Activated CD8-positive, alpha-beta memory T cell treated with anti-CD3 and anti-CD28 coated beads, Interleukin-2, amount 50 U/mL, for 48 hours (primary cell): ENCODE results near the gene AK9.
"Not testable (repeated sequence)": the region's sequence is repeated elsewhere in the genome, so short reads cannot be mapped to it uniquely, and the experiment has no call there.

Experiments
- DNase-seq: peaks from one replicate; pipeline ENCODE4 v3.0.0-alpha.2; 2020

AK9 gene

DNA sequence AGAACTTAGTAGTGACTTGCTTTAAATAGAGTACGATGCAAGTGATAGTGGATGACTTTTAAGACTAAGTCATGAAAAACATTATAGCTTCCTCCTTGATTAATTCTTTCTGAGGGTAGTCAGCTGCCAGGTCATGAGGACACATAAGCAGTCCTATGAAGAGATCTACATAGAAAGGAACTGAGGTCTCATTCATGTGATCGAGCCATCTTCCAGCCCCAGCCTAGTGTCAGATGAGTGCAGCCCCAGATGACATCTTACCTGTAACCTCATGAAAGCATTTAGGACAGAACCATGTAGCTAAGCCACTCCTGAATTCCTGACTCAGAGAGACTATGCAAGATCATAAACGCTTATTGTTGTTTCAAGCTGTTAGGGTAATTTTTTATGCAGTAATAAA lies 67.7 kb downstream of the AK9 start:
- no peak for DNase-seq

DNA sequence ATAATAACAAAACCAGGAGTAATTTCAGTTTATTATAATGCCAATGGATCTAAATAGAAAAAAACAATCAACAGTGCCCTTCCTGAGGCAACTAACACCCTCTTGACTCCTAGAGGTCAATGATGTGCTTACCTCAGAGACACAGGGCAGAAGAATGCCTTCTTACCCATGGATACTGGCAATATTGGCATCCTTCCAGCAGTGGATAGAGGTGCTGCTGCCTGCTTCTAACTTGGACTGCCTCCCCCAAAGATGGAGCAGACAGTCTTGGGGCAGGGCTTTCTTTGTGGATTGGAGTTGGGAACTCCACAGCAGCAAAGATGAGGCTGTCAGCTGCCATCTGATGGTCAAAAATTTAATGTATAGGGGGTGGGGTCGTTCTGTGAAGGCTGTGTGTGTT lies 78.7 kb downstream of the AK9 start:
- DNase-seq: no peak

DNA sequence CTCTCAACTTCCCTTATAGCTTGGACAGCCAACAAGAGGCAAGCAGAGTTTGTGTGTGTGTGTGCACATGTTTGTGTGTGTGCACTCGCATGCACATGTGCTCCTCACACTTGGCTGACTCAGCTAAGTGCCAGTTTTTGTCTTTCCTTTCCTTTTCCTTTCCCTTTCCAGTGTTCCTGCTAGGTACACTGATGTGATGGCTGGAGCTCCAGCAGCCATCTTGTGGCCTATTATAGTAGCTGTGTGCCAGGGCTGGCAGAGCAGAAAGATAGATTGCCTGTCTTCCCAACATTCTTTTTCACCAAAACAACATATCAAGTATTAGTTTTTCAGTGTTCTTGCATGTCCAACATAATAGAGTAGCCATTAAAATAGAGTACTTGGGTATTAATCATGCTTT lies 79.5 kb downstream of the AK9 start:
- no peak for DNase-seq

DNA sequence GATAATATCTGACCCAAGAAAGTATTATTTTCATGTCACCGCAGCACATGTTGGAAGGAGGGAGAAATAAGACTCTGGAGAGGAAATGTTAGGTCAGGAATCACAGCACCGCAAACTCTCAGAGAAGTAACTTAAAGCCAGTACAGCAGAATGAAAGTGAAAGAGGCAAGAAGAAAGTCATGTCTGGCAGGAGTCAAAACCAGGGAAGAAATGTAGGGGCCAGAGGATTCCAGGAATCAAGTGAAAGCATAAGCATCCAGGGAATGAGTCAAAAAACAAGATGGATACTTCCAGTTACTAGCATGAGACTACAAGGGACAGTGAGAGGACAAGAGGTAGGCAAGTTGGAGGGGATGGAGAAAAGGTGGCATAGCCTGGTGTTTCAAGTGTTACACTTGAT lies 80.4 kb downstream of the AK9 start:
- no peak for DNase-seq

DNA sequence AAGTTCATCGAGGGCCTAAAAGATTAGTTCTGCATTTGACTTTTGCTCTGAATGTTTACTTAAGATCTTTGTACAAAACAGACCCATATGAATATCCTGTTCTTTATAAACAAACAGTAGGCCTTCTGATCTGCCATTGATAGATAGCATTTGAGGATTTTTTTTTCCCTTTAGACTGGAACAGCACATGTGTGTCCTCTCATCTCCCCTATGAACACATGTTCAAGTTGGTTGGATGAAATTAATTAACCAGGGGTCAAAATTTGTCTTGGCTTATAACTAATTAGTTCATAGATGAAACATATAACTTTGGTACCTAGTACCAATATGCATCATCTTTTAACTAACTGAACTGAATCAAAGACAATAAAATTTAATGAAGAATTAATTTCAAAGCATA lies 81.3 kb downstream of the AK9 start:
- DNase-seq: no peak

DNA sequence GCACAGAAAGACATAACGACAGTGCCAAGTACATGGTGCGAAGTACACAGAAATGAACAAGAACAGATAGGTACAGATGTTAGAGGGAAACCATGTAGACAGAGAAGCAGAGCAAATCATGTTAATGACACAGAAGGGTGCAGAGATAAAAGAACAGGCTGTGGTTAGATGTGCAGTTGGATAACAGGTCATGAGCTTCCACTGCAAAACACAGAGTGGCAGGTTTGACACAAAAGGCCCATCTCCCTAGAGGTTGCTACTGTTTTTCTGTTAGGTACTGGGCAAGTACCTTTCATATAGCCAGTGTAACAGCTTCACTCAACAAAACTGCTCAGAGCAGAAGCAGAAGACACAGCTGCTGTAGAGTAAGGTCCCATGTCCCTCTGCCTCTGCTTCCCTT lies 84.6 kb downstream of the AK9 start:
- DNase-seq: no peak

DNA sequence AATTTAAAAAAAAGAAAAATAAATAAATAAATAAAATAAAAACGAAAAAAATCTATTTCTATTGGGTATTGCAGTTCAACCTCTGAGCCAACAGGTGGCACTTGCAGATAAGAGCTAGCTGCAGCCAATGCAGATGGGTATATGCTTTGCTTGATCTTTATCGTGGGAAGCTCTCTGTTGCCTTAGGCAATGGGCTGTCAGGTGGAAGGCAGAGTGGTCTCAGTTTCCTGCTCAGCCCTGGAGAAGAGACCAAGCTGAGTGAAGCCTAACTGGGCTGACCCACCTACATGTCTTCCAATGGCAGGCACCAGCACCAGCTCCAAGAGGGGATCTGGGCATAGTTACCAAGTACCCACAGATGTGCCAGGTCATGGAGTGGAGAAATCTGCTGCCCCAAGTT lies 95.0 kb downstream of the AK9 start:
- DNase-seq: no peak

DNA sequence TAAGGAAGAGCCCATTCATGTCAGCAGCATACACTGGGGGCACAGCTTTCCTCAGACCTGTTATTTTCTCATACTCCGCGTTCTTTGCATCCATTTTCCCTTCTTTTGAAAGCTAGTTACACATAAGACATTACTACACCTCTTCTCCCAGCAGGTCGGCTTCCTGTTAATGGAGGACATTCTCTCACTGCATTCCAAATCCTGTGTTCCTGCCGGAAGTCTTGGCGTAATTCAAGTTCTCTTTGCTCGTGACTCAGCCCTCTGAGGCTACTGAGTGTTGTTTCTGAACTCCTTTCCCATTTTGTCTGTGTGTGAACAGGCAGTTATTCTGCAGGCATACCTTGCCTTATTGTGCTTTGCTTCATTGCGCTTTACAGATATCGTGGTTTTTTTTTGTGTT lies 110.5 kb downstream of the AK9 start:
- DNase-seq: no peak

DNA sequence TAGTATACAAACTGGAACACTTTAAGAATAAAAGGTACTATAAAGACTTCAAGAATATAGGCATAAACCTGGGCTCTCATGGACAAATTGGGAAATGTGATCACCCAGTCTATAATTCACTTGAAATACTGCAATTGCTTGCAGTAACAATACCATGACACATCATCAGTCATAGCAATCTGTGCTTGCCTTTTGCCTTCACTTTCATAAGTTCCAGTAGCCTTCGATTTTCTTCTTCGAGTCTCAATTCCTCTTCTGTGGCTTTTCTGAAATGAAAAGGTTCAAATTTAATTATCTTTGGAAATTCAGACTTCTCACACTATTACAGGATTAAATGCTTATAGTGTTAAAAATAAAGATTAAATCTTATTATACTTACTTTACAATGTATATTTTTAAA lies 111.6 kb downstream of the AK9 start:
- no peak for DNase-seq

DNA sequence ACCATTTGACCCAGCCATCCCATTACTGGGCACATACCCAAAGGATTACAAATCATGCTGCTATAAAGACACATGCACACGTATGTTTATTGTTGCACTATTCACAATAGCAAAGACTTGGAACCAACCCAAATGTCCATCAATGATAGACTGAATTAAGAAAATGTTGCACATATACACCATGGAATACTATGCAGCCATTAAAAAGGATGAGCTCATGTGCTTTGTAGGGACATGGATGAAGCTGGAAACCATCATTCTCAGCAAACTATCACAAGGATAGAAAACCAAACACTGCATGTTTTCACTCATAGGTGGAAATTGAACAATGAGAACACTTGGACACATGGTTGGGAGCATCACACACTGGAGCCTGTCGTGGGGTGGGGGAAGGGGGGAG lies 121.1 kb downstream of the AK9 start:
- not testable (repeated sequence) for DNase-seq

DNA sequence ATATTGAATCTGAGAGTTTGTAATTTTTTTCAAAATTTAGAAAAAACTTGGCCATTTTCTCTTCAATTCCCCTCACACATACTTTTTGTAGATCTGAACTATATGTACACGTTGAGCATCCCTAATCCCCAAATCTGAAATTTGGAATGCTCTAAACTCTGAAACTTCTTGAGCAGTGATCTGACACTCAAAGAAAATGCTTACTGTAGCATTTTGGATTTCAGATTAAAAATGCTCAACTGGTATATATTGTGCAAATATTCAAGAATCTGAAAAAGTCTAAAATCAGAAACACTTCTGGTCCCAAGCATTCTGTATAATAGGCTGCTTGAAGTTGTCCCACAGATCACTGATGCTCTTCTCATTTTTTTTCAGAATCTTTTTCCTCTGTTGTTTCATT lies 129.2 kb downstream of the AK9 start:
- DNase-seq: no peak

DNA sequence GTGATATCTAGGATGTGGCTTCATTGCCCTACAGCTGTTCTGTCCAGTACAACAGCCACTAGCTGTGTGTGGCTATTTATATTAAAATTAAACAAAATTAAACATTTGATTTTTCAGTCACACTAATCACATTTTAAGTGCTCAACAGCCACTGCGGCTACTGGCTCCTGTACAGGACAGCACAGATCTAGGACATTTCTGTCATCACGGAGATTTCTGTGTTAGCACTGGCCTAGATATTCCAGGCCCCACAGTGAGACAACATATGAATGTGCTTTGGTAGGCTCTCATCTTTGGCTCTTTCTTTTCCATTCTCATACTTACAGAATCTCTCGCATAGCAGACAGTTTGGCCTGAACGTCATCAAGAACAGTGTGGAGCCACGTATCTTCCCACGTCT lies 159.6 kb downstream of the AK9 start:
- DNase-seq: no peak

DNA sequence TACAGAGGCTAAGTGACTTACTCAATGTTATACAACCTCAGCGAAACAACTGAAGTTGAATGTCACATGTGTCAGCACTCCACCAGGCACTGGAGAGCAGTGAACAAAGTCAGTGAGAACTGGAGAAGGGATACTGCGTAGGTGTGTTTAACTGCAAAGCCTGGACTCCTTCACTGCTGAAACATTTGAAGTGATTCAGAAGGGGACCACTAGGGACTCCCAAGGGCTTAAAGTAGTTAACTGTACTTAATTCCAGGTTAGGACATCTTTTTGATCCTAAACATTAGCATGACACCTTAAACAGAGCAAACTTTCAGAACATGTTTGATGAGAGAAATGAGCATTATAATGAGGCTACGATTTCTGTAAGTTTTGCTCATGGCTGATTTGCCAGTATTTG lies 163.0 kb downstream of the AK9 start:
- DNase-seq: no peak

DNA sequence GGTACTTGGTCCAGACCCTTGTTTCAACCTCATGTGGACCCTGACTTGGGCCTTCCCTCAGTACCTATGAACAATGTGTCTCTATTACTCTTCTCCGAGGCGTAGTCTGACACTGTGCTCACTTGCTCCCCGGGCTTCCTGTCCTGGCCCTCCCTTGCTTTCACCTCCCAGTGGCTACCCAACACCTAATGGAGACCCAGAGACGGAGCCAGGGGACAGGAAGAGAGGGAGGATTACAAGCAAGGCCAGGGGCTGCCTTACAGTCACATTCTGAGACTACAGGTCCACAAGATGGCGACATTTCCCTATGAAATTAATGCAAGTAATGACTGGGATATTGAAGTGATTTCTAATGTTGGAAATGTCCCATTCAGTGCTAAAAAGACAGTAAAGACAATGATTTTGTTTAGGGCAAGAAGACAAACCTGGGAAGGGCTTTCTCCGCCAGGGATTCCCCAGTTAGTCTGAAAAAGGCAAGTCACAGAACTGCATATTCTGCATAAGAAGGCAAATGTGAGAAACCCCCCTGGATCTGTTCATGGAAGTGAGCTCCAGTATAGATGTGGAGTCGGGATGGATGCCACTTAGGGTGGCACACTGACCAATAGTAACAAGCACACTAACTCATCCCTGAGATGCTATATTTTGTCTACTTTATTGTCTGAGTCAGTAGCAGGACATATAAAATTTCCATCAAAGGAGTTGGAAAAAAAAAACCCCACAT lies 163.9 kb downstream of the AK9 start:
- peak; percentile 62 for DNase-seq

DNA sequence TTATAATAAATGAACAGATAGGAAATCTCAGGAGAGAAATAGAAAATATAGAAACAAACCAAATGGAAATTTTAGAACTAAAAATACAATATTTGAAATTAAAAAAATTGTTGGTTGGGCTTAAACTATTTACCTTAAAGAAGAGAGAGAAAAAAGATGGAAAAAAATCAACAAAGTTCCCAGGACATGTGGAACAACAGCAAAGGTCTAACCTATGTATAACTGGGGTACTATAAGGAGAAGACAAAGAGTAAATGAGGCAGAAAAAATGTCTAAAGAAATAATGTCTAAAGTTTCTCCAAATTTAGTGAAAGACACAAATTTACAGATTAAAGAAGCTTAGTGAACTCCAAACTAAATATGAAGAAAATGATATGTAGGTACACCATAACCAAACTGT lies 166.9 kb downstream of the AK9 start:
- no peak for DNase-seq

DNA sequence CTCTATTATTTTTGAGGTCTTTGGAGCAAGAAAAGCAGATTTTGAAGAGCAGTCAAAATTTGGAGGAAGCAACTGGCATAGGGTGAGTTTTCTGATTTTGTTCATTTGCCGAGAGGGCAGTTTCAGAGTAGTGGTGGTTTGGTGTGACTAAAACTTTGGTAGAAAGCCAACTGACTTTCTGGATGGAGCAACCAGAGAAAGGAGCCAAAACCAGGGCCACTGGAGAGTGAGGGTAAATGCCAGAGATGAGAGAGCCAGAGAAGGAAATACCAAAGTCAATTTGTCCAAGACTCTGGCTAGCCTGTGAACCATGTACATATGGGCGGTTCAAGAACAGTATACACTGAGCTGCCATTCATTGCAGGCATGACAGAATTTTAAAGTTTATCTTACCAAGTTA lies 167.5 kb downstream of the AK9 start:
- DNase-seq: no peak

DNA sequence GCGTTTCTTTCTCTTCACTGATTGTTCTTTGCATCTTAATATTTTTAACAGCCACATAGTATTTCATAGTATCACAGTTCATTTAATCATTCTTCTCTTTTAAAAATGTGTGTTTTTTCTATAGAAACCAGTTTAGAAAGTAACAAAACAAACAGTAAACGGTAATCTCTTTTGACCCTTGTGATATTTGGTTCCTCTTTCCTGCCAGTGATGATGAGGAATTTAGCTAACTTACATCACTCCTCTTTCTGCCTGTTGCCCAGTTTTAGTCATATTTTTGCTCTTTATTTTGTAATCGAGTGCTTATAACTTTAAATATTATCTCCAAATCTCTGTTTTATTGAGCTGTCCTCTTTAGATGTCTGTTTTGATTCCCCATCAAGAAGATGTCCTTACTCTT lies 169.9 kb downstream of the AK9 start:
- no peak for DNase-seq

DNA sequence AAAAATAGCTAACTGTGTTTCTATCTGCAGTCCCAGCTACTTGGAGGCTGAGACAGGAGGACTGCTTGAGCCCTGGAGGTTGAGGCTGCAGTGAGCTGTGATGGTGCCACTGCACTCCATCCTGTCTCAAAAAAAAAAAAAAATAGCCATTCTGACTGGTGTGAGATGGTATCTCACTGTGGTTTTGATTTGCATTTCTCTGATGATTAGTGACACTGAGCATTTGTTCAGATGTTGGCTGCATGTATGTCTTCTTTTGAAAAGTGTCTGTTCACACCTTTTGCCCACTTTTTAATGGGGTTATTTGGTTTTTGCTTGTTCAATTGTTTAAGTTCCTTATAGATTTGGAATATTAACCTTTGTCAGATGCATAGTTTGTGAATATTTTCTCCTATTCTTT lies 171.4 kb downstream of the AK9 start:
- not testable (repeated sequence) for DNase-seq

DNA sequence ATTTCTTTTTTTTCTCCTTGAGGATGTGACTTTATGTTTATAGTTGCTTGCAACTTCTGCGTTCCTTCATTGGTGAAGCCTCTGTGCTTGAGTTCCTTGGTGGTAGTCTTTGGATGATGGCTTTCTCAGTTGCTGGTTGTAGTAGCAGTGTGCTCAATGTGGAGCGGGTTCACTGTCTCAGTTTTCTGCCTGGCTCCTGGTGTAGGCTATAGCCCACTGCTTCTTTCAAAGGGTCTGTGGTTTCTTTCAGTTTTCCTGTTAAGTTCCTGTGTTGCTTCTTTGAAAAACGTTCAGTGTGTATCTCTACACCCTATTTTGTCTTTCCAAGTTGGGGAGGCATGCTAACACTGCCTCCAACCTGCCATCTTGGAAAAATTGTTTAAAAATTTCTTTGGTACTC lies 174.1 kb downstream of the AK9 start:
- no peak for DNase-seq

DNA sequence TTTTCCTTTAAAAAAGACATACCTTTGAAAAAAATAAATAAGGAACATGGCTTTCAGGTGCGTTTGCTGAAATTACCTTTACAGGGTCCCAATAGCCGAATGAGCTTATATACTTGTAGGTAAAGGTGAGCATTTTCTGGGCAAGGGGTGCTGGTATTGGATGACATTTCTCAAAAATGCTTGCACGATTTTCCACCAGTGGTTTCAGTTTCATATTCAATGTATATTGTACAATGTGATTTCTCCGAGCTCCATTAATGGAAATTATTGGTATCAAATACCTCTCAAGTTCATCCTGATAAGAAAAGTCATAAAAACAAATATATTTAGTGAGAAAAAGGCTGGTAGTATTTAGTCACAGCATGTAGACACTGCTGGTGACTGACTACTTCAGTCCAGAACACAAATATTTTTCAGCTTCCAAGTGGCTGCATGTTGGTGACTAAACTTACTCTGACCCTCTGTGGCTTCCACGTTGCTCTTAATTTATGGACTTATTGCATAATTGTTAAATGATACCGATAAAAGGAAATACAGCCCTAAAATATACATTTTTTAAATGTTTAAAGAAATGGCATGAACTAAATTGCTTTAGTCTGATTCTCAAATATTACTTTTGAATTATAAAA lies 175.1 kb downstream of the AK9 start:
- no peak for DNase-seq

DNA sequence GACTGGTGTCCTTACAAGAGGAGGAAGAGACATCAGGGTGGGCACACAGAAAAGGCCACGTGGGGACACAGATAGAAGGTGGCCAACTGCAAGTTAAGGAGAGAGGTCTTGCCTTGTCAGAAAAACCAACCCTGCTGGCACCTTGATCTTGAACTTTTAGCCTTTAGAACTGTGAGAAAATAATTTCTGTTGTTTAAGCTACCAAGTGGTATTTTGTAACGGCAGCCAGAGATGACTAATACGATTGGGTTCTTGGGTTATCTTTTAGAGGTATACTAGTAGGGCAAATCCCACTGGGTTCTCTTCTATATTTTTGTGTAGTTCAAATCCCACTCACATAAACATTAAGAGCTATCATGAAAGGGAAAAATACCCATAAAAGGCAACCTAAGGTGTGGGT lies 176.1 kb downstream of the AK9 start:
- no peak for DNase-seq

DNA sequence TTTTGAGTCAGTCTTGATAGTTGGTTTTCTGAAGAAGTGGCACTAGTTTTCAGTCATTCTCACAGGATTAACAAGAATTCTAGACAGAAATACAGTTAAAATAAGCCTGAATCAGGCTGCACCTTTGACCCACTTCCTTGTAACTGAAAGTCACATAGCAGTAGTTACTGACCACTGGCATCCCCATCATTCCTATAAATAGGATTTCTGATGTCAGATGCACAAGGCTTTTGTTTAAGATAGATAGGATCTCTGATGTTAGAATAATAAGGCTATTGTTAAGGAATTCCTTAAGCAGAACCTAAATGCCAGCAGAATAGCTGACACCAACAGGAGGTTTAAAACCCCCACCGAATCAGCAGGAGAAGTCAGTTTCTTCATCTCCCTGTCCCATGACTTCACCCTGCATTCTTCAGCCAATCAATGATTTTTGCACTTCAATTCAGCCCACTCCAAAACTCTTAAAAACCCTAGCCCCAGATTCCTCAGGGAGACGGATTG lies 177.4 kb downstream of the AK9 start:
- DNase-seq: no peak

DNA sequence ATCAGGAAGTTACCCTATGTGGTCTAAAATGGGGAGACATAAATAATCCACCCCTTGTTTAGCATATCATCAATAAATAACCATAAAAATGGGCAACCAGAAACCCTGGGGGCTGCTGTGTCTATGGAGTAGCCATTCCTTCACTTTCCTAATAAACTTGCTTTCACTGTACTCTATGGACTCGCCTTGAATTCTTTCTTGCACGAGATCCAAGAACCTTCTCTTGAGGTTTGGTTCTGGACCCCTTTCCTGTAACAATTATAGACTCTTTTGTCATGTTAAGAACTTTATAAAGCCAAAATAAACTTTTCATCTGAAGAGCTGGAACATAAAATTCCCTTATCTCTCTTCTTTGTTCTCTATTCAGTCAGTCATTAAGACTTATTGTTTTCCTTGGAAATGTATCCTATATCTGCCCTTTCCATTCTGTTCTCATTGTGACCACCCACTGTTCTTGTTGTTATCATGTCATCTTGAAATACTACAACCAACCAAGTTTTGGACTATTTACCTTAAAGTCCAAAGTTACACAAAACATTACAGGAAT lies 178.7 kb downstream of the AK9 start:
- DNase-seq: no peak

DNA sequence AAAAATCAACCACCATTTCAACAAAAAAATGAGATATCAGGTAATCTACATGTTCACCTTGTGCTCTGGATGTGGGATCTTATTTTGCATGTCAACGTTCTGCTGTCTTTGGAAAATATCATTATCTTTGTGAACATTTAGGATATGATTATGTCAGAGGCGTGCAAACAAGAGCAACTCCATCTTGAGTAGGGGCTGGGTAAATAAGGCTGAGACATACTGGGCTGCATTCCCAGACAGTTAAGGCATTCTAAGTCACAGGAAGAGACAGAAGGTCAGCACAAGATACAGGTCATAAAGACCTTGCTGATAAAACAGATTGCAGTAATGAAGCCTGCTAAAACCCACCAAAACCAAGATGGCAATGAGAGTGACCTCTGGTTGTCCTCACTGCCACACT lies 179.2 kb downstream of the AK9 start:
- no peak for DNase-seq

DNA sequence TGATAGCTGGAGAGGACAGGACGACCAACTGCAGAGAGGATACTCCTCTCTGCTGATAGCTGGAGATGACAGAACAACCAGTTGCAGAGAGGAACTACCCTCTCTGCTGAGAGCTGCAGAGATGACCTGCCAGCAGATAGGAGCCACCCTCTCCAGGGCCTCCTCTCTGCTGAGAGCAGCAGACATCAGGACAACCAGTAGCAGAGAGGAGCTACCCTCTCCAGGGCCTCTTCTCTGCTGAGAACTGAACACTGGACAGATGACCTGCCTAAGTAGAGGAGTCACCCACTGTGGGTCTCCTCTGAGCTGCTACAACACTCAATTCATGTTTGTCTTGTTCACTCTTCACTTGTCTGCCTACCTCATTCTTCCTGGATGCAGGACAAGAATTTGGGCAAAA lies 180.6 kb downstream of the AK9 start:
- no peak for DNase-seq
